ENCODE results near the gene TSC22D3.
"Not testable (repeated sequence)": the region's sequence is repeated elsewhere in the genome, so short reads cannot be mapped to it uniquely, and the experiment has no call there.

The TSC22D3 gene

DNA sequence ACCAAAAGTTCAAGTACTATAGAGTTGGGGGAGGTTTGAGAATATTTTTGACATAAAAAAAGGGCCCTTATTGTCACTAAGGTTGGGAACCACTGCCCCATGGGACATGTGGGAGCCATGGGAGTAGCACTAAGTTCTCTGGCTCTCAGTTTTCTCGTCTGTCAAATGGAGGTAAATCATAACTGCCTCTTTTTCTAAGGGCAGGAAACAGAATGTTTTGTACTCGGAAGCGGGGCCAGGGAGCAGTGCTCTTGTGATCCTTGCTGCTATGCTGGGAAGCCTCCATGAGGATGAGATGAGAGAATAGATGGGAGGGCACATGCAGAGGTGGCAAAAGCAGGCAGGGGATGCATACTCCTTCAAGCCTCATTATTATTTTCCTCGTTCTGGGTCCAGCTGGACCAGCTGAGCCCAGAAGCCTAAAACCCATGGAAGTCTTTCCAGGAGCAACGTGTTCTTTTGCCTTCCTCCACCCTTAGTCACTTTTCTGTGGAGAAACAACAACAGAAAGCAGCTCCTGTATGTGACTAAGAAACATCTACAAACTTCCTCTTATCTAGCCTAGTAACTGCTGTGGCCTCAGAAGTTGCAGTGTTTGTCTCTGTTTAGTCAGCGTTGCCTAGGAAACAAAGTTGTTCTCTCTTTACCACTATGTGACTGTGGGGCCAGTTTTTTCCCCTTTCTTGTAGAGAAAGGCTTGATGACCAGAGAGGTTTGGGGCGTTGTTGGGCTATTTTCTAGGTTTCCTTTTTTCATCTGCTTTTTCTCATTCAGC lies 64.8 kb downstream of the TSC22D3 start:
- DNase-seq = peak in 1 of 2 experiments; percentile 42

- no peak for DNase-seq
These were observed 66.3 kb downstream of the TSC22D3 start for GRCh38 chrX:107709266-107709806.

- no peak for DNase-seq
These were observed 66.8 kb downstream of the TSC22D3 start for GRCh38 chrX:107708762-107709161.

GRCh38 chrX:107707866-107708265 lies 67.7 kb downstream of the TSC22D3 start:
- DNase-seq = no peak

DNA sequence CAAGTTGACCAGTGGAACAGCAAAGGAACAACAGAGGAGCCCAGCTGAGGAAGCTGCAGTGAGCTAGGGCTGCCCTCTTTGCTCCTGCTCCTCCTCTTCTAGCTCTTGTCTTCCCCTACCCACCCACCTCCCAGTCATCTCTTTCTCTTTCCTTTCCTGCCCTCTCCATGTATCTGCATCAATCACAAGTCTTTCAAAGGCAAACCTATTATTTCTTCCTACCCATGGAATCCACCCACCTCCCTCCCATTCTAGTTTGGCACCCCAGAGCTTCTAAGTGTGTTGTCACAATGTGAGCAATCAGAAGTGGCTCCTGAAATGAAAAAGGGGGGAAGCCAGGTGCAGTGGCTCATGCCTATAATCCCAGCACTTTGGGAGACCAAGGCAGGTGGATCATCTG lies 69.3 kb downstream of the TSC22D3 start:
- DNase-seq = no peak

GRCh38 chrX:107704587-107704986 lies 71.0 kb downstream of the TSC22D3 start:
- DNase-seq = no peak

GRCh38 chrX:107704181-107704580 lies 71.4 kb downstream of the TSC22D3 start:
- DNase-seq = no peak

- DNase-seq = no peak
These were observed 74.0 kb downstream of the TSC22D3 start for GRCh38 chrX:107701493-107702121.

DNA sequence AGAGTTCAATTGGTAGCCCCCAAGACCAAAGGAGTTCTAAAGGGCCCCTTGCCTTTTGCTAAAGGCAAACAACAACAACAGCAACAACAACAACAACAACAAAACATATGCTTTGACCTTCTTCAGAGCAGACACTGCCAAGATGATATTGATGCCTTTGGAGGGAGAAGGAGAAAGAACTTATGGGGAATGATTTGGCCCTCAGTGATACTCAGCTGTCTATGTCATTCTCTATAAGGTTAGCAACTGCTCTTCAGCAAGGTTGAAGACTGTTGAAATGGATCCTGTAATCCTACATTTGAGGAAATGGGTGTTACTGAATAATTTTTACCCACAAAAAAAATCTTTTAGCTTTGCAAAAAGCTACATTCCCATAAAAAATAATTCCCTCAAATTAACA lies 74.8 kb downstream of the TSC22D3 start:
- DNase-seq = no peak

GRCh38 chrX:107700317-107700774 lies 75.2 kb downstream of the TSC22D3 start:
- DNase-seq = no peak

DNA sequence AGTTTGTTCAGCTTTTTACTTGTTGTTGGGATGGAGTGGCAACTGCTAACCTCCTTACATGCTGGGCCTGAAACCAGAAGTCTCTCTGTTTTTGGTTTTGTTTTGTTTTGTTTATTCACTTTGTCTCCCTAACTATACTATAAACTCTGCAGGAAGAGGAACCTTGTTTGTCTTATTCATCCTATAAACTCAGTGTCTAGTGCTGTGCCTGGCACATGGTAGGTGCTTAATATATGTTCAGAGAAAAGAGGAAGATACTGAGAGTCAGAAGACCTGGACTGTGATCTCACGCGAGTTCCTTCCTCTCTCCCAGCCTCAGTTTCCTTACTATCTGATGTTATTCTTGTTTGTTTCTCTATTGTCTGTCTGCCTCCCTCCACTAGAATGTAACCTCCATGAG lies 76.0 kb downstream of the TSC22D3 start:
- no peak for DNase-seq

DNA sequence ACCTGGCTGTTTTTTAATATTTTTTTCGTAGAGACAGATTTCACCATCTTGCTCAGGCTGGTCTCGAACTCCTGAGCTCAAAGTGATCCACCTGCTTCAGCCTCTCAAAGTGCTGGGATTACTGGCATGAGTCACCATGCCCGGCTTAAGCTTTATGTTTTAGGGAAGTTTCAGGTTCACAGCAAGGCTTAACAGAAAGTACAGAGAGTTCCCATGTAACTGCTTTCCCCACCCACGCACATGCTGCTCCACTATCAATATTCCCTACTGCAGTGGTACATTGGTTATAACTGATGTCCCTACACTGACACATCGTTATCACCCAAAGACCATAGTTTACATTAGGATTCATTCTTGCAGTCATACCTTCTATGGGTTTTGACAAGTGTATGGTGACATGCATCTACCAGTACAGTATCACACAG lies 84.6 kb downstream of the TSC22D3 start:
- no peak for DNase-seq

- DNase-seq = no peak
These were observed 88.1 kb downstream of the TSC22D3 start for GRCh38 chrX:107687445-107687844.

- DNase-seq = no peak
These were observed 88.8 kb downstream of the TSC22D3 start for GRCh38 chrX:107686792-107687191.

GRCh38 chrX:107686026-107686425 lies 89.6 kb downstream of the TSC22D3 start:
- DNase-seq = no peak

DNA sequence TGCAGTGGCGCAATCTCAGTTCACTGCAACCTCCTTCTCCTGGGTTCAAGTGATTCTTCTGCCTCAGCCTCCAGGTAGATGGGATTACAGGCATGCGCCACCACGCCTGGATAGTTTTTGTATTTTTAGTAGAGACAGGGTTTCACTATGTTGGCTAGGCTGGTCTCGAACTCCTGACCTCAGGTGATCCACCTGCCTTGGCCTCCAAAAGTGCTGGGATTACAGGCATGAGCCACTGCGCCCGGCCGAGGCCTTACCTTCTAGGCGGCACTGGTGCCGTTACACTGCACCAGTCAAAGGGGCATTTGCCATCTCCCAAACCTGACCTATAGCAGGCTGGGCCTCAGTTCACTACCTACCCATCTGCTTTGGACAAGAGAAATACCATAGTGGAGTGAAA lies 90.0 kb downstream of the TSC22D3 start:
- not testable (repeated sequence) for DNase-seq

DNA sequence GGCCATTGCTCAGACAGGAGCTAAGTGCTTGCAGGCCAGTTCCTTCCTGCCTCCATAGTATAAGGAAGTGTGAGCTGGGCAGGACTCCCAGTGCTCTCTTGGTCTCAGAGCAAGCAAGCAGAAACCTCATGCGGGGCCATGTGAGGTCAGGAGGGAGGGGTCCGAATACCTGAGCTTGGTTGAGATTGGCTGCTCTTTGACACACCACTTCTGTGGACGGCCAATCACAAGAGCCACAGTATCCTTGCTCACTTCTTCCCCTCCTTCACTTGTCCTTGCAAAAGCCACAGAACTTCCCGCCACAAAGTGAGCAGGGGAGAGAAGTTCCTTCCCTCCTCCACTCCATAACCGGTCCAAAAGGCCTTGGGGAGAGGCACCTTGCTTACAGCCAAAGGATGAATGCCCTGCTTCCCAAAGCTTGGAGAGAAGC lies 90.6 kb downstream of the TSC22D3 start:
- DNase-seq = no peak

DNA sequence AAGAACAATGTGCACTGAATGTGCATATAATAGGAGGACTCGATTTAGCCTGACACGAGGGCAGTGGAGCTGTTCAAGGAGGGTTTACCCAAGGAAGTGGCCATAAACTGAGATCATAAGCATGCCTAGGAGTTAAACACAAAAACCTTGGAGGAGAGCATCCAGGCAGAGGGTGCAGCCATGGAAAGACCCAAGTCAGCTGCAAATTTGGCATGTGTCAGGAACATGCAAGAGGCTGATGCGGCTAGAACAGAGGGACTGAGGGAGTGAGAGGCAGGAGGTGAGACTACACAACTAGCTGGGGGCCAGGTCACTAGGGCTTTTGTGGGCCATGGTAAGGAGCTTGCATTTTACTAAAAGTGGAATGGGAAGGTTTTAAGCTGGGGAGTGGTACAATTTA lies 91.7 kb downstream of the TSC22D3 start:
- no peak for DNase-seq

DNA sequence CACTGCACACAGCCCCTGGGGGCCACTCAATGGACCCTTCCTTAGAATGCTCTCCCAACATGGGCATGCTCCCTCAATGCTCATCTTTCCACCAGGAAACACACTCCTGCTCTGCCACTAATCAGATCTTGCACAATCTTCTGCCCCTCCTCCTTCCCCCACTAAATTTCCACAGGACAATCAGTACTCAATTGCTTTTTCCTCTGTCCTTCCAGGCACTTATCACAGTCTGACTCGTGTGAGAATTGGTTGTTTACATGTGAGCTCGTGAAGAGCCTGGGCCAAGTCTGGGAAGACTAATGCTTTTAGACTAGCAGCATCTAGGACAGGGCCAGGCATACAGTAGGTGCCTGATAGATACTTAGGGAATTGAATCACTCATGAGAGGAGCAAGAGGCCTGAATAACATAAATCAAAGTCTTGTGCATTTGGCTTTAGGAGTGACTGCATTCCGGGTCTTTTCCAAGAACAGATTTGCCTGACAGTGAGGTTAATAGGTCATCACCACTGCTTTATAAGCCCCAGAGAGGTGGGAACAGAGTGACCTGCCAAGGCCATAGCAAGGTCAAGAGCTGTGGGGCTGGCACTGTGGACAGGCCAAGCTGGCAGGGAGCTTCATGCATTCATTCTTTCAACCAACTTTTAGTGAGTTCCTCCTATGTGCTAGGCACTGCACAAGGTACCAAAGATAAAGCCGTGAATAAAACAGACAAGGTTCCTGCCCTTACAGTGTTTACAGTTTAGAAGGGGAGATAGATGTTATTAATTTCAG lies 92.3 kb downstream of the TSC22D3 start:
- DNase-seq = no peak

DNA sequence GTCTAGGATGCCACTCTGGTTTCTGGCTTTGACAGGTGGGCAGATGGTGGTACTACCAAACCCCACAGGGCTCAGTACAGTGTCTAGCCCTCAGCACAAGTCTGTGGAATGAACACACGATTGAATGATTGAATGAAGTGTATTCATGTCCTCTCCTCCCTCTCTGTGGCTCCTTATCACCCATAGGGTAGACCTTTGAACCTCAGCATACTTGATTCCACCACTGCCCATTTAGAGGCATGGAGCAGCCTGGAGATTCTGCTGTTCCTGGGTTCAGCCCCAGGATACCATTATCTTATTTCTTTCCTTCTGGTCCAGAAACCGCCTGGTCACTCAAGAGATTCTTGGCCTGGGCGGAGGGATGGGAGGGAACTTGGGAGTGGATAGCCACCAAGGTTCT lies 93.3 kb downstream of the TSC22D3 start:
- no peak for DNase-seq

DNA sequence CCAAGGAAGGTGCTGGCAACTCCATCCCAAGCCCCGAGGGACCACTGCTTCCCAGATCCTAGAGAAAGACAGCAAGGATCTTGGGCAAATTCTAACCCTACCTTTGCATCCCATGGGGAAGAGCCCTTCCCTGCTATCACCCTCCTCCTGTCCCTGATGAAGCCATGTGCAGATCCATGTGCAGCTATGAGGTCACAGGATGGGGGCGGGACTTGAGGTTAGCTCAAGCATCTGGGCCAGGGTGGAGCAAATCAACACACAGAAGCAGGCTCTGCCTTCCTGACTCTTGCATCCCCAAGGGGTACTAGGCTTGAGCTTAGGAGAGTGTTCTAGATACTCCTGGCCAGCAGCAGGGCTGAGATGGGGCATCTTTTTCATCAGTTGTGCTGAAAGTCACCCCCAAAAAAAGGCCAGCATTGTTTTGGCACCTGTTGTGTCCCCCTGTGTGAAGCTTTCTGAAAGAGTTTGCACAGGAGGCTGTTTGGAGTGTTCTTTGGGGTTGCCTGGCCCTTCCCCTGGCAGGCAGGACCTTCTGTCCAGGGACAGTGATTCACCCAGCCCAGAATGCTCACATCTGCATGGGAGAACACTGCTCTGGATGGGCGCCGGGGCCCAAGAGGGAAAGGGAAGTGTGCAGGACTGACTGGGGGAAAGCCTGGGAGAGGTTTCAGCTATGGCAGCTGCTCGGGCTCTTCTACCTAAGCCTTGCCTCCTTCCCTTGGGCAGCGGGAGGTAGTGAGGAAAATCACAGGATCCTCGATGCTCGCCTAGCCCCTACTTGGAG lies 96.4 kb downstream of the TSC22D3 start:
- peak; percentile 39 to 64 for DNase-seq

DNA sequence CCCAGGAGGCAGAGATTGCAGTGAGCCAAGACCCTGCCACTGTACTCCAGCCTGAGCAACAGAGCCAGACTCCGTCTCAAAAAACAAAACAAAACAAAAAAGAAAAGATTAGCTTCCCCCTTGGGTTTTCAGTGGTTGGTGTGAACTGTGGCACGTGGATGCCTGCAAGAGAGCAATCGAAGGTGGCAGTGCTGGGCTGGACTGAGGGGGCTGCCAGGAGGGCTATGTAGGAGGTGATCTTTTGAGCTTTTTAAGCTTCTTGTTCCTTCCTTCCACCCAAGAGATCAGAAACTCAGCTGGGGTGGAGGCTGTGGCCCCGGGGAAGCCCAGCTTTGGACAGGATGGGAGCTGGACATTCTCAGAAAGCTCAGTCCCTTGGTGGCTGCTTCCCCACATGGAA lies 97.7 kb downstream of the TSC22D3 start:
- no peak for DNase-seq

DNA sequence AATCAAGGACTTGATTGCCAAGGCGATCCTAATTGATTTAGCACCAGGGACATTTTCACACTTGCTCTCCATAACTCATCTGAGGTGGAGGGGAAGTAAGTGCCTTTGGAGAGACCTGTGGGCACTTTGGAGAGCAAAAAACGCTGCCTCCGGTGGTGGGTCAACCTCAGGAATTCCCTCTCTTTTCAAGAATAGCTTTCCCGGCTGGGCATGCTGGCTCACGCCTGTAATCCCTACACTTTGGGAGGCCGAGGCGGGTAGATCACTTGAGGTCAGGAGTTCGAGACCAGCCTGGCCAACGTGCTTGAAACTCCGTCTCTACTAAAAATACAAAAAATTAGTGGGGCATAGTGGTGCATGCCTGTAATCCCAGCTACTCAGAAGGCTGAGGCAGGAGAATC lies 98.1 kb downstream of the TSC22D3 start:
- DNase-seq = no peak

All from stimulated activated CD4-positive, alpha-beta T cell treated with anti-CD3 and anti-CD28 coated beads, Interleukin-4, amount 100 ng/mL, for 4 hours (primary cell).